Measurements from ENCODE around the gene ZBTB16.

ZBTB16 gene

DNA sequence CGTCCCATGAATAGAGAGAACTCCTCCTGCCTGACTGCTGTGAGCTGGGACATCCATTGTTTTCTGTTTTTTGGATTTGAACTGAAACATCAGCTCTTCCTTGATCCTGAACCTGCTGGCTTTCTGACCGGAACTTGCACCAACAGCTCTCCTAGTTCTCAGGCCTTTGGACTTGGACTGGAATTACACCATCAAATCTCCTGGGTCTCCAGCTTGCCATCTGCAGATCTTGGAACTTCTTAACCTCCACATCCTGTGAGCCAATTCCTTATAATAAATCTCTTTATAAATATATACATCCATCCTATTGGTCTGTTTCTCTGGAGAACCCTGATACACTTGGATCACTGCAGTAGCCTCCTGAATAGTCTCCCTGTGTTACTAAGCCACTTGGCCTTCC is 42.5 kb upstream of the ZBTB16 start:
- ChIA-PET CTCF (interaction anchor here (0.9 kb wide), 1 partner anchor 245 kb away, joined by 3 read pairs; no protein-coding TSS in a partner anchor), POLR2A (no interaction called here)
- TF ChIP-seq ZNF146 (tag by site-specific recombination; IDR thresholded peaks at IDR 0.05) (no peak), EGR2 (tag by site-specific recombination; IDR thresholded peaks at IDR 0.05; ENCODE audit: low read depth) (no peak), ZNF707 (tag by site-specific recombination; IDR thresholded peaks at IDR 0.05) (no peak), ZNF138 (tag by site-specific recombination; IDR thresholded peaks at IDR 0.05; ENCODE audit: borderline replicate concordance) (no peak), ZNF837 (tag by site-specific recombination; IDR thresholded peaks at IDR 0.05) (no peak), ZBTB8A (tag by site-specific recombination; IDR thresholded peaks at IDR 0.05) (no peak), ZNF791 (tag by site-specific recombination; IDR thresholded peaks at IDR 0.05) (no peak), ZNF24 (tag by site-specific recombination; IDR thresholded peaks at IDR 0.05) (no peak), ZNF623 (tag by site-specific recombination; IDR thresholded peaks at IDR 0.05) (no peak), ZNF184 (tag by site-specific recombination; IDR thresholded peaks at IDR 0.05) (no peak), ZNF501 (tag by site-specific recombination; IDR thresholded peaks at IDR 0.05) (no peak), ZNF391 (tag by site-specific recombination; IDR thresholded peaks at IDR 0.05; ENCODE audit: borderline replicate concordance, low read depth) (no peak), ZNF214 (tag by site-specific recombination; IDR thresholded peaks at IDR 0.05; ENCODE audit: borderline replicate concordance) (no peak), ZFP69B (tag by site-specific recombination; IDR thresholded peaks at IDR 0.05) (no peak), ZNF596 (tag by site-specific recombination; IDR thresholded peaks at IDR 0.05) (no peak), ZNF660 (tag by site-specific recombination; IDR thresholded peaks at IDR 0.05) (no peak), ZNF366 (tag by site-specific recombination; conservative IDR thresholded peaks at IDR 0.05) (no peak)
- TF ChIP-seq, protein P1, sequence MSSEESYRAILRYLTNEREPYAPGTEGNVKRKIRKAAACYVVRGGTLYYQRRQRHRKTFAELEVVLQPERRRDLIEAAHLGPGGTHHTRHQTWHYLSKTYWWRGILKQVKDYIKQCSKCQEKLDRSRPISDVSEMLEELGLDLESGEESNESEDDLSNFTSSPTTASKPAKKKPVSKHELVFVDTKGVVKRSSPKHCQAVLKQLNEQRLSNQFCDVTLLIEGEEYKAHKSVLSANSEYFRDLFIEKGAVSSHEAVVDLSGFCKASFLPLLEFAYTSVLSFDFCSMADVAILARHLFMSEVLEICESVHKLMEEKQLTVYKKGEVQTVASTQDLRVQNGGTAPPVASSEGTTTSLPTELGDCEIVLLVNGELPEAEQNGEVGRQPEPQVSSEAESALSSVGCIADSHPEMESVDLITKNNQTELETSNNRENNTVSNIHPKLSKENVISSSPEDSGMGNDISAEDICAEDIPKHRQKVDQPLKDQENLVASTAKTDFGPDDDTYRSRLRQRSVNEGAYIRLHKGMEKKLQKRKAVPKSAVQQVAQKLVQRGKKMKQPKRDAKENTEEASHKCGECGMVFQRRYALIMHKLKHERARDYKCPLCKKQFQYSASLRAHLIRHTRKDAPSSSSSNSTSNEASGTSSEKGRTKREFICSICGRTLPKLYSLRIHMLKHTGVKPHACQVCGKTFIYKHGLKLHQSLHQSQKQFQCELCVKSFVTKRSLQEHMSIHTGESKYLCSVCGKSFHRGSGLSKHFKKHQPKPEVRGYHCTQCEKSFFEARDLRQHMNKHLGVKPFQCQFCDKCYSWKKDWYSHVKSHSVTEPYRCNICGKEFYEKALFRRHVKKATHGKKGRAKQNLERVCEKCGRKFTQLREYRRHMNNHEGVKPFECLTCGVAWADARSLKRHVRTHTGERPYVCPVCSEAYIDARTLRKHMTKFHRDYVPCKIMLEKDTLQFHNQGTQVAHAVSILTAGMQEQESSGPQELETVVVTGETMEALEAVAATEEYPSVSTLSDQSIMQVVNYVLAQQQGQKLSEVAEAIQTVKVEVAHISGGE (tag by site-specific recombination; conservative IDR thresholded peaks at IDR 0.05; ENCODE audit: low read depth) = no peak
- TF ChIP-seq, protein P2, sequence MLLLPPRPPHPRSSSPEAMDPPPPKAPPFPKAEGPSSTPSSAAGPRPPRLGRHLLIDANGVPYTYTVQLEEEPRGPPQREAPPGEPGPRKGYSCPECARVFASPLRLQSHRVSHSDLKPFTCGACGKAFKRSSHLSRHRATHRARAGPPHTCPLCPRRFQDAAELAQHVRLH (tag by site-specific recombination; IDR thresholded peaks at IDR 0.05) = no peak
- no peaks in the 10 kb centered on the region for H3K9me3 ChIP-seq (ENCODE audit: control insufficient read depth, insufficient read depth, low read depth, low read length)
- no peak overlapping the region for H3K4me3 ChIP-seq (ENCODE audit: low read depth, low read length)
- no peaks in the 10 kb centered on the region for H3K4me1 ChIP-seq (ENCODE audit: control insufficient read depth, insufficient read depth, low read length)
- no peaks in the 10 kb centered on the region for H3K36me3 ChIP-seq (ENCODE audit: control insufficient read depth in 2 of 2, insufficient read depth in 1 of 2, low read length in 2 of 2)
- no peak overlapping the region for H3K27ac ChIP-seq (ENCODE audit: extremely low read depth, low read depth, low read length)

DNA sequence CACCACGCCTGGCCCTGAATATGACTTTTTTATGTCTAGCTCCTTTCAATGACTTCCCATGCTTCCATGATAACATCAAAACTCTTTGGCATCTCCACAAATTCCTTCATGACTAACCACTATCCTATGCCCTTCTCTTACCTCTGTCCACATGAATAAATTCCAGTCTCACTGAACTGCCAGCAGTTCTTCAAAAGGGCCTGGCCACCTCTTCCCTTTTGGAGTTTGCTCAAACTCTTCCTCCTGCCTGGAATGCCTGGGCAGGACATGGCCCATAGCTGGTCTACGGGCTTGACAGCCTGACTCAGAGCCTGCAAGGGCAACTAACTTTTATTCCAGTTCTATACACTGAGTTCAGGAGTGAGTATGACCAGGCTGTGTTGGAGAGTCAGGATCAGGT is 41.8 kb upstream of the ZBTB16 start:
- Histone ChIP-seq H3K9me3 (ENCODE audit: control insufficient read depth, insufficient read depth, low read depth, low read length) (no peaks in the 10 kb centered on the region), H3K4me1 (ENCODE audit: control insufficient read depth, insufficient read depth, low read length) (no peaks in the 10 kb centered on the region), H3K36me3 (ENCODE audit: control insufficient read depth in 2 of 2, insufficient read depth in 1 of 2, low read length in 2 of 2) (no peaks in the 10 kb centered on the region), H3K4me3 (ENCODE audit: low read depth, low read length) (no peak overlapping the region), H3K27ac (ENCODE audit: extremely low read depth, low read depth, low read length) (no peak overlapping the region)
- TF ChIP-seq ZBTB1 (tag by site-specific recombination; IDR thresholded peaks at IDR 0.05) (no peak), ZNF529 (tag by site-specific recombination; IDR thresholded peaks at IDR 0.05; ENCODE audit: insufficient replicate concordance) (no peak), ZNF585B (tag by site-specific recombination; IDR thresholded peaks at IDR 0.05) (no peak), ZBTB20 (tag by site-specific recombination; IDR thresholded peaks at IDR 0.05) (no peak), GLIS2 (tag by site-specific recombination; IDR thresholded peaks at IDR 0.05) (no peak), OVOL3 (tag by site-specific recombination; IDR thresholded peaks at IDR 0.05) (no peak), ZNF221 (tag by site-specific recombination; IDR thresholded peaks at IDR 0.05; ENCODE audit: borderline replicate concordance) (no peak), ZBTB7A (tag by site-specific recombination; IDR thresholded peaks at IDR 0.05; ENCODE audit: low read depth) (no peak), KLF1 (tag by site-specific recombination; IDR thresholded peaks at IDR 0.05) (no peak), ZNF571 (tag by site-specific recombination; IDR thresholded peaks at IDR 0.05) (no peak), ZNF423 (tag by site-specific recombination; IDR thresholded peaks at IDR 0.05) (no peak), SCRT2 (tag by site-specific recombination; IDR thresholded peaks at IDR 0.05) (no peak), ZFP37 (tag by site-specific recombination; IDR thresholded peaks at IDR 0.05) (no peak), ZNF792 (tag by site-specific recombination; IDR thresholded peaks at IDR 0.05) (no peak), ZNF2 (tag by site-specific recombination; IDR thresholded peaks at IDR 0.05) (no peak)
- TF ChIP-seq, protein P3, sequence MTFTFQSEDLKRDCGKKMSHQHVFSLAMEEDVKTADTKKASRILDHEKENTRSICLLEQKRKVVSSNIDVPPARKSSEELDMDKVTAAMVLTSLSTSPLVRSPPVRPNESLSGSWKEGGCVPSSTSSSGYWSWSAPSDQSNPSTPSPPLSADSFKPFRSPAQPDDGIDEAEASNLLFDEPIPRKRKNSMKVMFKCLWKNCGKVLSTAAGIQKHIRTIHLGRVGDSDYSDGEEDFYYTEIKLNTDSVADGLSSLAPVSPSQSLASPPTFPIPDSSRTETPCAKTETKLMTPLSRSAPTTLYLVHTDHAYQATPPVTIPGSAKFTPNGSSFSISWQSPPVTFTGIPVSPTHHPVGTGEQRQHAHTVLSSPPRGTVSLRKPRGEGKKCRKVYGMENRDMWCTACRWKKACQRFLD (tag by site-specific recombination; IDR thresholded peaks at IDR 0.05) = no peak
- POLR2A ChIA-PET = no interaction called here
- CTCF ChIA-PET = interaction anchor here (0.6 to 0.9 kb wide), 2 partner anchors 222 to 244 kb away, joined by 3 read pairs; no protein-coding TSS in a partner anchor

Data from HEK293 (cell line).